ENCODE measurements around the gene PAK6. TPM values are rescaled to one million over a fixed set of nuclear protein-coding genes. Genes with fewer than 3 reads are reported as not detected.

PAK6 gene
- total RNA-seq, 1 experiment from 2014 or later, result not detected

GRCh38 chr15:40258544-40258943 is 19.7 kb downstream of the PAK6 start:
- H3K9me3 ChIP-seq (replicated peaks), result no peaks in the 10 kb centered on the region
- H3K4me3 ChIP-seq, result no peak overlapping the region
- H3K27ac ChIP-seq, result no peak overlapping the region
- H3K36me3 ChIP-seq, result no peaks in the 10 kb centered on the region
- no peaks in the 10 kb centered on the region; the same call in 1 of the 2 replicates for H3K27me3 ChIP-seq
- no peak for DNase-seq
- peaks cover 3% of the 10 kb centered on the region; the same call in 1 of the 2 replicates for H3K4me1 ChIP-seq

GRCh38 chr15:40259021-40259420 is 20.2 kb downstream of the PAK6 start:
- Histone ChIP-seq H3K9me3 (replicated peaks) (no peaks in the 10 kb centered on the region), H3K27me3 (no peaks in the 10 kb centered on the region; the same call in 1 of the 2 replicates), H3K36me3 (no peaks in the 10 kb centered on the region), H3K4me3 (no peak overlapping the region), H3K4me1 (peaks cover 3% of the 10 kb centered on the region; the same call in 1 of the 2 replicates), H3K27ac (no peak overlapping the region)
- no peak for DNase-seq

- H3K27ac ChIP-seq, result no peak overlapping the region
- no peak overlapping the region for H3K4me3 ChIP-seq
- no peak for DNase-seq
- peaks cover 4% of the 10 kb centered on the region for H3K4me1 ChIP-seq
- no peaks in the 10 kb centered on the region for H3K36me3 ChIP-seq
- H3K27me3 ChIP-seq, result no peaks in the 10 kb centered on the region; the same call in 1 of the 2 replicates
- no peaks in the 10 kb centered on the region for H3K9me3 ChIP-seq (replicated peaks)
Observed at GRCh38 chr15:40263024-40263754, 24.3 kb downstream of the PAK6 start.

GRCh38 chr15:40264321-40265153 is 25.7 kb downstream of the PAK6 start:
- Histone ChIP-seq H3K4me3 (no peak overlapping the region), H3K27me3 (no peaks in the 10 kb centered on the region; the same call in 1 of the 2 replicates), H3K4me1 (peaks cover 4% of the 10 kb centered on the region), H3K36me3 (no peaks in the 10 kb centered on the region), H3K9me3 (replicated peaks) (no peaks in the 10 kb centered on the region), H3K27ac (no peak overlapping the region)
- no peak for DNase-seq

GRCh38 chr15:40265355-40265754 is 26.5 kb downstream of the PAK6 start:
- H3K4me1 ChIP-seq, result peaks cover 4% of the 10 kb centered on the region
- no peaks in the 10 kb centered on the region; the same call in 1 of the 2 replicates for H3K27me3 ChIP-seq
- no peaks in the 10 kb centered on the region for H3K9me3 ChIP-seq (replicated peaks)

GRCh38 chr15:40265875-40266274 is 27.0 kb downstream of the PAK6 start:
- Histone ChIP-seq H3K9me3 (replicated peaks) (no peaks in the 10 kb centered on the region), H3K36me3 (no peaks in the 10 kb centered on the region), H3K4me3 (no peak overlapping the region), H3K27me3 (no peaks in the 10 kb centered on the region; the same call in 1 of the 2 replicates), H3K27ac (no peak overlapping the region), H3K4me1 (peaks cover 4% of the 10 kb centered on the region)
- DNase-seq, result no peak

More at GRCh38 chr15:40265355-40265754, 26.5 kb downstream of the PAK6 start:
- Histone ChIP-seq H3K27ac (no peak overlapping the region), H3K4me3 (no peak overlapping the region), H3K36me3 (no peaks in the 10 kb centered on the region)
- DNase-seq, result no peak

GRCh38 chr15:40266828-40267304 is 28.0 kb downstream of the PAK6 start:
- no peaks in the 10 kb centered on the region; the same call in 1 of the 2 replicates for H3K27me3 ChIP-seq
- H3K9me3 ChIP-seq (replicated peaks), result no peaks in the 10 kb centered on the region
- DNase-seq, result peak; percentile 64 to 69
- no peaks in the 10 kb centered on the region for H3K36me3 ChIP-seq
- no peak overlapping the region for H3K27ac ChIP-seq
- H3K4me3 ChIP-seq, result no peak overlapping the region
- peaks cover 4% of the 10 kb centered on the region for H3K4me1 ChIP-seq

- Histone ChIP-seq H3K9me3 (replicated peaks) (no peaks in the 10 kb centered on the region), H3K4me3 (no peak overlapping the region), H3K4me1 (peaks cover 4% of the 10 kb centered on the region), H3K36me3 (no peaks in the 10 kb centered on the region), H3K27ac (no peak overlapping the region), H3K27me3 (no peaks in the 10 kb centered on the region; the same call in 1 of the 2 replicates)
- no peak for DNase-seq
Observed at GRCh38 chr15:40267670-40268069, 28.8 kb downstream of the PAK6 start.

- Histone ChIP-seq H3K4me3 (no peak overlapping the region), H3K36me3 (no peaks in the 10 kb centered on the region), H3K27me3 (no peaks in the 10 kb centered on the region), H3K27ac (no peak overlapping the region), H3K4me1 (peaks cover 4% of the 10 kb centered on the region), H3K9me3 (replicated peaks) (no peaks in the 10 kb centered on the region)
- DNase-seq, result no peak
Observed at GRCh38 chr15:40269604-40270003, 30.7 kb downstream of the PAK6 start.

GRCh38 chr15:40270246-40270995 is 31.6 kb downstream of the PAK6 start:
- no peak overlapping the region for H3K27ac ChIP-seq

GRCh38 chr15:40271685-40272484 is 33.0 kb downstream of the PAK6 start:
- H3K4me1 ChIP-seq, result peaks cover 2% of the 10 kb centered on the region
- H3K27ac ChIP-seq, result no peak overlapping the region
- H3K36me3 ChIP-seq, result no peaks in the 10 kb centered on the region
- DNase-seq, result no peak
- no peaks in the 10 kb centered on the region for H3K9me3 ChIP-seq (replicated peaks)
- no peak overlapping the region for H3K4me3 ChIP-seq
- H3K27me3 ChIP-seq, result no peaks in the 10 kb centered on the region

More at GRCh38 chr15:40270246-40270995, 31.6 kb downstream of the PAK6 start:
- Histone ChIP-seq H3K36me3 (no peaks in the 10 kb centered on the region), H3K4me3 (no peak overlapping the region), H3K9me3 (replicated peaks) (no peaks in the 10 kb centered on the region), H3K4me1 (peaks cover 6% of the 10 kb centered on the region), H3K27me3 (no peaks in the 10 kb centered on the region)
- no peak for DNase-seq

- H3K4me3 ChIP-seq, result no peak overlapping the region
- H3K9me3 ChIP-seq (replicated peaks), result no peaks in the 10 kb centered on the region
- H3K27me3 ChIP-seq, result no peaks in the 10 kb centered on the region
- no peaks in the 10 kb centered on the region for H3K36me3 ChIP-seq
- DNase-seq, result no peak
- peaks cover 2% of the 10 kb centered on the region for H3K4me1 ChIP-seq
- no peak overlapping the region for H3K27ac ChIP-seq
Observed at GRCh38 chr15:40272485-40273056, 33.7 kb downstream of the PAK6 start.

- Histone ChIP-seq H3K4me3 (no peak overlapping the region), H3K27ac (no peak overlapping the region), H3K9me3 (replicated peaks) (no peaks in the 10 kb centered on the region), H3K36me3 (no peaks in the 10 kb centered on the region), H3K27me3 (no peaks in the 10 kb centered on the region), H3K4me1 (peaks cover 8% of the 10 kb centered on the region)
- no peak for DNase-seq
Observed at GRCh38 chr15:40273428-40273827, 34.6 kb downstream of the PAK6 start.
